Activated naive CD4-positive, alpha-beta T cell treated with anti-CD3 and anti-CD28 coated beads for 36 hours (primary cell): ENCODE results near the gene OBSCN. TPM values are rescaled to one million over a fixed set of nuclear protein-coding genes. Genes with fewer than 3 reads are reported as not detected.

Source experiments
- CTCF ChIA-PET: fragments of 350-600 bp; sonication (Branson Sonifier 250); formaldehyde crosslinking; loops from one replicate; lab custom pipeline; 2021; ENCODE audit warnings: antibody characterized with exemption; lab: Charles Lee
- DNase-seq: peaks from one replicate; pipeline ENCODE4 v3.0.0-alpha.2; 2020
- H3K27ac Mint-ChIP-seq: one replicate; pipeline ENCODE4 v1.8.0; 2021; ENCODE audit warnings: mild to moderate bottlenecking, mixed read lengths
- H3K27me3 Mint-ChIP-seq: one replicate; pipeline ENCODE4 v1.8.0; 2021; ENCODE audit warnings: low read depth, mixed read lengths
- H3K36me3 Mint-ChIP-seq: one replicate; pipeline ENCODE4 v1.8.0; 2021; ENCODE audit warnings: low read depth, mixed read lengths
- H3K4me1 Mint-ChIP-seq: one replicate; pipeline ENCODE4 v1.8.0; 2021; ENCODE audit warnings: low read depth, mixed read lengths
- H3K4me3 Mint-ChIP-seq: one replicate; pipeline ENCODE4 v1.8.0; 2021; ENCODE audit warnings: mild to moderate bottlenecking, moderate library complexity, mixed read lengths
- H3K9me3 Mint-ChIP-seq: one replicate; pipeline ENCODE4 v1.8.0; 2021; ENCODE audit warnings: mixed read lengths
- intact Hi-C: fragments of 100-400 bp; cut with micrococcal nuclease; formaldehyde crosslinking; loops from one replicate; pipeline ENCODE4 v1.15.1; 2023
- total RNA-seq, 2 experiments: library from RNA; stranded (reverse); gene quantifications; one replicate each; pipeline ENCODE4 v1.2.3, GENCODE V29; 2021

OBSCN gene
- total RNA-seq, 2 experiments from 2014 or later, result 11.5 to 13.5 TPM

- Mint-ChIP-seq H3K36me3 (peaks cover 8% of the 10 kb centered on the region), H3K9me3 (no peaks in the 10 kb centered on the region), H3K4me3 (no peak overlapping the region), H3K27me3 (no peaks in the 10 kb centered on the region), H3K27ac (no peak overlapping the region), H3K4me1 (no peaks in the 10 kb centered on the region)
- no peak for DNase-seq
- CTCF ChIA-PET, result no interaction called here
- intact Hi-C loops, result no loop called here
Observed at GRCh38 chr1:228312136-228312764, 104.4 kb downstream of the OBSCN start.

- peaks cover 8% of the 10 kb centered on the region for H3K36me3 Mint-ChIP-seq
- H3K27me3 Mint-ChIP-seq, result no peaks in the 10 kb centered on the region
- intact Hi-C loops, result no loop called here
- no peak overlapping the region for H3K4me3 Mint-ChIP-seq
- CTCF ChIA-PET, result no interaction called here
- H3K4me1 Mint-ChIP-seq, result no peaks in the 10 kb centered on the region
- DNase-seq, result no peak
- no peak overlapping the region for H3K27ac Mint-ChIP-seq
- H3K9me3 Mint-ChIP-seq, result no peaks in the 10 kb centered on the region
Observed at GRCh38 chr1:228313536-228314277, 105.9 kb downstream of the OBSCN start.

GRCh38 chr1:228314315-228314657 lies 106.4 kb downstream of the OBSCN start:
- CTCF ChIA-PET, result no interaction called here
- no peak for DNase-seq
- H3K36me3 Mint-ChIP-seq, result peaks cover 8% of the 10 kb centered on the region
- intact Hi-C loops, result no loop called here
- no peak overlapping the region for H3K27ac Mint-ChIP-seq
- H3K9me3 Mint-ChIP-seq, result no peaks in the 10 kb centered on the region
- H3K4me1 Mint-ChIP-seq, result no peaks in the 10 kb centered on the region
- no peaks in the 10 kb centered on the region for H3K27me3 Mint-ChIP-seq
- H3K4me3 Mint-ChIP-seq, result no peak overlapping the region

- H3K27ac Mint-ChIP-seq, result no peak overlapping the region
- H3K4me3 Mint-ChIP-seq, result no peak overlapping the region
- CTCF ChIA-PET, result no interaction called here
- DNase-seq, result no peak
- intact Hi-C loops, result no loop called here
- H3K36me3 Mint-ChIP-seq, result peaks cover 6% of the 10 kb centered on the region
- H3K27me3 Mint-ChIP-seq, result no peaks in the 10 kb centered on the region
- H3K9me3 Mint-ChIP-seq, result no peaks in the 10 kb centered on the region
- no peaks in the 10 kb centered on the region for H3K4me1 Mint-ChIP-seq
Observed at GRCh38 chr1:228314658-228315483, 107.0 kb downstream of the OBSCN start.

GRCh38 chr1:228315484-228315944 lies 107.7 kb downstream of the OBSCN start:
- no peak for DNase-seq
- Mint-ChIP-seq H3K27ac (no peak overlapping the region), H3K9me3 (no peaks in the 10 kb centered on the region), H3K27me3 (no peaks in the 10 kb centered on the region), H3K4me3 (no peak overlapping the region), H3K36me3 (peaks cover 6% of the 10 kb centered on the region), H3K4me1 (no peaks in the 10 kb centered on the region)
- intact Hi-C loops, result no loop called here
- CTCF ChIA-PET, result no interaction called here

- intact Hi-C loops, result no loop called here
- Mint-ChIP-seq H3K4me3 (no peak overlapping the region), H3K27ac (no peak overlapping the region), H3K36me3 (peaks cover 6% of the 10 kb centered on the region), H3K27me3 (no peaks in the 10 kb centered on the region), H3K9me3 (no peaks in the 10 kb centered on the region), H3K4me1 (no peaks in the 10 kb centered on the region)
- DNase-seq, result no peak
- CTCF ChIA-PET, result no interaction called here
Observed at GRCh38 chr1:228315945-228316588, 108.2 kb downstream of the OBSCN start.

- intact Hi-C loops, result no loop called here
- no peaks in the 10 kb centered on the region for H3K4me1 Mint-ChIP-seq
Observed at GRCh38 chr1:228316589-228317387, 108.9 kb downstream of the OBSCN start.

GRCh38 chr1:228317411-228317828 lies 109.6 kb downstream of the OBSCN start:
- H3K27ac Mint-ChIP-seq, result no peak overlapping the region
- no peaks in the 10 kb centered on the region for H3K9me3 Mint-ChIP-seq
- CTCF ChIA-PET, result no interaction called here
- no peak overlapping the region for H3K4me3 Mint-ChIP-seq
- no peaks in the 10 kb centered on the region for H3K27me3 Mint-ChIP-seq
- intact Hi-C loops, result no loop called here
- H3K36me3 Mint-ChIP-seq, result peaks cover 6% of the 10 kb centered on the region
- H3K4me1 Mint-ChIP-seq, result no peaks in the 10 kb centered on the region
- DNase-seq, result no peak

More at GRCh38 chr1:228316589-228317387, 108.9 kb downstream of the OBSCN start:
- CTCF ChIA-PET, result no interaction called here
- no peak for DNase-seq
- Mint-ChIP-seq H3K27me3 (no peaks in the 10 kb centered on the region), H3K9me3 (no peaks in the 10 kb centered on the region), H3K4me3 (no peak overlapping the region), H3K27ac (no peak overlapping the region), H3K36me3 (peaks cover 6% of the 10 kb centered on the region)

GRCh38 chr1:228317891-228318810 lies 110.3 kb downstream of the OBSCN start:
- no peaks in the 10 kb centered on the region for H3K4me1 Mint-ChIP-seq
- H3K27ac Mint-ChIP-seq, result no peak overlapping the region
- intact Hi-C loops, result no loop called here
- H3K4me3 Mint-ChIP-seq, result no peak overlapping the region
- no peak for DNase-seq
- H3K36me3 Mint-ChIP-seq, result peaks cover 3% of the 10 kb centered on the region
- H3K9me3 Mint-ChIP-seq, result no peaks in the 10 kb centered on the region
- no peaks in the 10 kb centered on the region for H3K27me3 Mint-ChIP-seq
- CTCF ChIA-PET, result no interaction called here

GRCh38 chr1:228318823-228319241 lies 111.0 kb downstream of the OBSCN start:
- CTCF ChIA-PET, result no interaction called here
- intact Hi-C loops, result no loop called here
- Mint-ChIP-seq H3K27ac (no peak overlapping the region), H3K4me3 (no peak overlapping the region), H3K27me3 (no peaks in the 10 kb centered on the region), H3K4me1 (no peaks in the 10 kb centered on the region), H3K9me3 (no peaks in the 10 kb centered on the region), H3K36me3 (peaks cover 2% of the 10 kb centered on the region)
- DNase-seq, result no peak
